Stimulated activated CD4-positive, alpha-beta T cell treated with anti-CD3 and anti-CD28 coated beads, Interleukin-4, amount 100 ng/mL, for 1 hour (primary cell): Measurements from ENCODE around the gene STN1.
"Not testable (repeated sequence)": the region's sequence is repeated elsewhere in the genome, so short reads cannot be mapped to it uniquely, and the experiment has no call there.

Source experiments
- DNase-seq: peaks from one replicate; pipeline ENCODE4 v3.0.0-alpha.2; 2020

STN1 gene

DNA sequence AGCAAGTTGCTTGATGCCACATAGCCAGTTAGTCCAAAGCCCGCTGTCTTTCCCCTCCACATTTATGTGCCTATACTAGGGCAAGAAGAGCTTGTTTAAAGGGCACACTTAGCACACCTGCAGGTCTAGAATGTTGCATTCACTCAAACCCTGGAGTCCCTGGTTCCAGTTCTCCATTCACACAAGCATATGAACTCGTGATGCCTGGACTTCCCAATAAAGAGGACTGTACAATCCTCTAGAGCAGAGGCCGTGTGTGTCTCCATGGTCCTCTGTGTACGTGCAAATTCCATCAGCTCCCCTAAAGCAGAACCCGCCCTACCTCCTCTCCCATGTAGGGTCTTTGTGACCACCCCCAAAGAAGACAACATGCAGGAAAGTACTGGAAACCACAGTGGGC is 59.6 kb downstream of the STN1 start:
- DNase-seq = no peak

DNA sequence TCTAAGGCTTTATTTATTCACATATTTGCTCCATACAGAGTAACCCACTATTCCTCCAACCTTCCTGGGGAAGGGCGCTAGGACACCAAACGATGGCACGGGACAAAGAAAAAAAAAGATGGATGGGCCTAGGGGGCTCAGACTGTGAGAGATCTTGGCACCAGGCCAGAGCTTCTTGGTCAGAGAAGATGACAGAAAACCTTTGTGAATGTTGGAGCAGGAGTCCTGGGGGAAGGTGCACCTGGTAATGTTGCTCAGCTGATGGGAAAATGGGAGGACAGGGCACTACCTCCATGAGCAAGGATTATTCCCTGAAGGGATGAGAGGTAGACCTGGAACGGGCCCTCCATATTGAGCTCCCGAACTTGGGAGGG is 61.2 kb downstream of the STN1 start:
- DNase-seq = no peak

DNA sequence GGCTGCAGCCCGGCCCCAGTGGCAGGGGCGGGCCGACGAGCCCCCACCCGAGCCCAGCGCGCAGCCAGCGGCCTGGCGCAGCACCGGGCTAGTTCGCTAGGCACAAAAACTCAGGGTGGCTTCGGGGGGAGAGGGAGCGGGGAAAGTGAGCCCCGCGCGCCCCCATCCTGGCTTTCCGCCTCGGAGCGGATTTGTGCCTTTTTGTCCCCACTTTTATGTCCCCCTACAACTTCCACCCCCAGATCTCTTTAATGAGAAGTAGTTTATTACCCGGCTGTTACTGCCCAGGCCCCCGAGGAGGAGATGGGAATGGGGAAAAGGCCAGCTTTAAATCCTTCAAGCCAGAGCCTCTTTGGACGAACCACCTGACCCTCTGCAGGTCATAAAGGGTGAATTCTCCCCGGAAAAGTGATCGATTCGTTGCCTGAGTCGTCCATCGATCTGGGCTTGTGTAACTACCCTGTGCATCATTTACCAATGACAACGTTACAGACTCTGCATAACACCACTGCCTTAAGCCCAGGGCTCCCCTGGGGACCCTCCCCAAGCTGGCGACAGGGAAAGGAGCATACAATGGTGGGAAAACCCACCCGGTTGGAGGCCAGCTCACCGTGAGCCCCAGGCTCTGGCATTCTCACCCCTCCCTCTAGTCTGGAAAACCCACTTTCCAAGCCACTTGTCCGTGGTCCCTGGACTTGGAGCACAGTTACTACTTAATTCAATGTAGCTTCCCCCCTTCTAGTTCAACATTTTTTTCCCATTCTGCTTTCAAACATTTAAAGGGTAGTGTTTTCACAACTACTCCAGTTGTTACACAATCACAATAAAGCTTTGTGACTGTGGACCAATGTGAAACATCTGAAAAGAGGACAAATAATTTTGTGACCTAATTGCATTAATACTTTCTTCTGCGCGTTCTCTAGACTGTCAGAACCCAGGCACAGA is 61.9 kb downstream of the STN1 start:
- no peak for DNase-seq

DNA sequence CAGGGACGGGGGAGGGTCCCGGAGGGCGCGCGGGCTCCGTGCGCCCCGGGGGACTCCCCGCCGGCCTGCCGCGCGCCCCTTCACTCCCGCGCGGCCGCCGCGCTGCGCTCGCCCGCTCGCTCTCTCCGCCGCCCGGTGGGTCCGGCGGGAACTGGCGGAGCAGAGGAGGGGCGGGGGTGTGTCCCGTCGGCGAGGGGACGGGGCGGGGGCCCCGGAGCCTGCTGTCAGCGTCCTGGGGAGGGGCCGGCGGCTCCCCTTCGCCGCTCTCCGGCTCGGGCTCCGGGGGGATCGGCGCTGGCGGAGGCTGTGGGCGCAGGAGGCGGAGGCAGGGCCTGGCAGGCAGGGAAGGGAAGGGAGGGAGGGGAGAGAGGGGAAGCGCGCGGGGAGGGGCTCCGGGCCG is 62.6 kb downstream of the STN1 start, which contains the start of gene SH3PXD2A:
Gene SH3PXD2A (minus strand): TSS at position 153 of the 400 bp plus-strand sequence. CDS start 310 bp downstream, outside the sequence.
- DNase-seq = peak; percentile 21

DNA sequence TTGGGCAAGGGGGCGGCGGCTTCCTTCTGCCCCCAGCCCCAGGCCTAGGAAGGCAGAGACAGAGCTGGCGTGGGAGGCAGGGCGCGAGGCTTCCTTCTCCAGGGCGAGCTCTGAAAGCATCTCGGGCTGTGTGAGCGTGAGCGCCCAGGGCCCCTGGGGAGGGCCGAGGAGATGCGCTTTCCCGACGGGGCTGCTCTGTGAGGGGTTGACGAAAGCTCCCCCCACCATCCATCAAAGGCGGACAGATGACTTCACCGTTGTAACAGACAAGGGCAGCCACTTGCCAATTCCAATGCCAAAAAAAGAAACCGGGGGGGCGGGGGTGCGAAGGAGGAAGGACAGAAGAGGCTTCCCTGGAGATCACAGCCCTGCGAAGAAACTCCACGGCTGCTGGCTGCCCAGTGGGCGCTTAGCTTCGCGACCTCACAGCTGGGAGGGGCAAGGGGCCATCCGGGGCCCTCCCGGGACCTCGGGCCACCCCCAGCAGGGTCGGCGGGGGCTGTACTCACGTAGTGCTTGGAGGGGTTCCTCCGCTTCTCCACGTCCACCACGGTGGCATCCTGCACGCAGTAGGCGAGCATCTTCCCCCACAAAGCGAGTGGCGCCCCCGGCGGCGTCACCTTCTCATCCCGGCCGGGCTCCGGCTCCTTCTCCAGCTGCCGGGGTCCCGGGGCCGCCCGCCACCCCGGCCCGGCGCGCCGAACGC is 63.1 kb downstream of the STN1 start:
- peak; percentile 14 for DNase-seq

DNA sequence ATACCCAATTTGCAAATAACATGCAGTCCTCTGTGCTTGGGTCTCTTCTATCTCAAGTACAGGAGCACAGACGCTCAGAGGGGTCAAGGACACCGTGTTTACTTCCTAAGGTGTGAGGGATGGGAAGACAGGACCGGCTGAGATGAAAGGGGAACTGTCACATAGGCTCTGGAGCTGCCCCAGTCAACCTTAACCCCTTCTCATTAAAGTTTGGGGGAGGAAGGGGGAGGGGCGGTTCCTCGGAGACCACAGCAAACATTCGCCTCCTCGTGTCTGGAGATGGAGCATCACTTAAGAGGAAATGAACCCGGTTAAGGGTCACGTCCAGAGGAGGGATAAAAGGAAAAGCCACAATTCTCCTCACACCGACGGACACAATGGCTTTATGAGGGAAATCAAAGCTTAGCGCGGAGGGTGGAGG is 63.7 kb downstream of the STN1 start:
- no peak for DNase-seq

- no peak for DNase-seq
These were observed 64.3 kb downstream of the STN1 start for GRCh38 chr10:103853428-103854264.

DNA sequence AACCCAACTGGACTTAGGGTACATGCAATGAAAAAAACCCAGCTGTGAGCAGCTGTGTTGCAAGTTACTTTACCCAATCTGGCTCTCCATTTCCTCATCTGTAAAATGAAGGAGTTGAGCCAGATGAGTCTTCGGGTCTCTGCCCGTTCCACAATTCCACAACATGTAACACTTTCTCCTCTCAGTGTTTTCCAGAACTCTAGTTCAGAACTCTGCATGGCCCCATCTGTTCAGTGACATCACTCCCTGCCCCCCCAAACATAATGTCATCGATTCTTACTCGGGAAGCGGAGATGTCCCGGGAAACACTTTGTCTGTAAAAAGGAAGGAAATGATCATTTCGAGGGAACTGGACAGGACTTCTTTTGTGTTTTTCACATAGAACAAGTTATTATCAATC is 65.1 kb downstream of the STN1 start:
- DNase-seq = no peak

DNA sequence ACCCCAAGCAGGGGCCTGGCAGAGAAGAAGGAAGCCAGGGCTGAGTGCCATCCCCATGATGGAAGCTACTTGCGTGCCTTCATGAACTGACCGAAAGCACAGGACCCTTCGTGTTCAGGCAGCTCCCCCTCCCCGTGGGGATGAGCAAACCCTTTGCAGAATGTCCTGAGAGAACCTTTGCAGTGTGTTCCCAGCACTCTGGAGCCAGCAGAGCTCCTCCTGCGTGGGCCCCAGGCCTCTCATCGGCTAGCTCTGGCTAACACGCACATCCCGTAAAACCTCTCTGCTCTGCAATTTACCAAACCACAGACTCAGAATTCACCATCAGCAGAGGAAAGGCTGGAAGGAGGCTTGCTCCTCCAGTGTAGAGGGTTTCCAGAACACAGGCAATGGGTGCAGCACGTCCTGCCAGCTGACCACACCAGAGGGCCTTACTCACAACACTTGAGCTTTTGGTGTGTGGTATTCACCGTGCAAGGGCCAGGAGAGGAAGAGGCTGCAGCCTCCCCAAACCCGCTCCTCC is 65.7 kb downstream of the STN1 start:
- no peak for DNase-seq

DNA sequence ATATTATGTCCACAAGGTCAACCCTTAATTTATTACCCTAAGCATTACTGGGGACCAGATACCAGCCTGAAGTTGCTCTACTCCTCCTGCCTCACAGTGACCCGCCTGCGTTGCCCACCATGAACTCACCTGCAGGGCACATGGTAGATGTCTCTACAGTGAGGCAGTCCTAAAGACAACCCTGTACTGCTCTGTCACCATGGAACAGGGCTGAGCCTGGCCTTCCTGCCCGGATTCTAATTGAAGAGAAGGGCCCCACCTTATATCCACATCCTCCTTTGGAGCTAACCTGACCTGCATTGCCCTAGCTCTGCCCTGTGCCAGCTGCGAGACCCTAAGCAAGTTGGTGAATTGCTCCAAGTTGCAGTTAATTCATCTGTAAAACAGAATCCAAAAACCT is 66.7 kb downstream of the STN1 start:
- DNase-seq = no peak

DNA sequence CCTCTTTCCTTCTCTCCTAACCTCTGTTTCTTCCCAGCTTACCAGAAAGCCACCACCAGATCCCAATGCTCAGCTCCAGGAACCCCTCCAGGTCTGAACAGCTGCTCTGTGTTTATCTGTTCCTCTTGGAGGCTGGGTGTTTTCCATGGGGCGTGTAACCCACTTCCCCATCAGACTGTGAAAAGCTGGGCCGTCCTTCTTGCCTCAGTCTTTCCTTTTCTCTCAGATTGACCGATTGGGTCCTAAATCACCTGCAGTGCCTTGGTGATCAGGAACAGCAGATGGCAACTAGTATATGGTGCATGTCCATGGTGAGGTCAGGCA is 67.5 kb downstream of the STN1 start:
- DNase-seq = no peak

DNA sequence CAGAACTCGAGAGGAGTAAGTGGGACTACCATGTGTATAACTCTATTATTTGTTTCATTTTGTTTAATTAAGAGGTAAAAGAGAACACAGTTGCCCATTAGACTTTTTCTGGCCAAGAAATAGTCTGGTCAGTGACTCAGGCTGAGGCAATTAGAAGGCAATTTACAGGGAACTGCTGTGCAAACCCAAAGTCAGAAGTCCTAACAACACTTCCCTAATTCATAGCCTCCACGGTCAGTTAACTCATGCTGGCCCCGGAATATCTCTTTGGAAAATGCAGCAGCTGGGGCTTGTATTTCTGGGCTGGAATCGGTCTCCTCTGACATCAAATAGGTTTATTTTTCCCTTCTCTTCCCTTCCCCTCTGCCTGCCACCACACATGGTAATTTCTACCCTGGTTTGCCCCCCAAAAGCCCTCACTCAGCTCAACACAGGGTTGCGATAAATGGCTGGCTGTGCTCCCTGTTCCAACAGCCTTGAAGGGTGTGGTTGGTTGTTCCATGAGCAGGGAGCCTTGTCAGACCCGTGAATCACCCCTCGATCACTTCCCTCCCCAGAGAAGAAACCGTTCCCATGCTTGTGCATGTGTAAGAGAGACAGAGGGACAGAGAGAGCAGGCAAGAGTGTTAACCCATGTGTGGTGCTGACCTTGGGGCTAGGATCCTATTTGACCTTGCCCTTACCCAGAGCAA is 68.0 kb downstream of the STN1 start:
- DNase-seq = no peak

DNA sequence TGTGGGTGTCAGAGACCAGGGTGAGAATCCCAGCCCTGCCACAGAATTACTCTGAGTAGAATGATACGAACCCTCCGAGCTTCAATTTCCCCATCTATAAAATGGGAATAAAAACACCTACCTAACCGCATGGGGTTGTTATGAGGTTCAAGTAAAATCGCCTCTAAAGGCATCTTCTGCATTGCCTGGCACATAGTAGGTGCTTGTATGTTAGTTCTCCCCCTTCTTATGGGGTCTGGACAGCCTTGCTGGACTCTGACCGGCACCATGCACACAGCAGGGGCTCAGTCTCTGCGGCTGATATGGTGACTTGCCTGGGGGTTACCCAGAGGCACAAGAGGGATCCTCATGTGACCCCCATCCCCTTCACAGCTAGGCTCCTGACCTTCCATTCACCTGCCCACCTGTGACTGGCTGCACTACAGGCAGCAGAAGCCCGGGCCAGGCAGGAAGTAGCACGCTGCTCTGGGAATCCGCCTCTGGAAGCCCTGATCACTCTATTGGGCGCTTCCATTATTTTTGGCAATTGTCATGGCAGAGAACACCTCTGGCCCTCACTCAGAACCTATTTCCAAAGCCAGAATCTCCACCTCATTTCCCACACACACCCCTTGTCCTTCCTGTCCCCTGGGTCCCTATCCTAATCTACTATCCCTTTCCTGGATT is 68.6 kb downstream of the STN1 start:
- no peak for DNase-seq

GRCh38 chr10:103847909-103848468 is 70.0 kb downstream of the STN1 start:
- DNase-seq = peak; percentile 16

DNA sequence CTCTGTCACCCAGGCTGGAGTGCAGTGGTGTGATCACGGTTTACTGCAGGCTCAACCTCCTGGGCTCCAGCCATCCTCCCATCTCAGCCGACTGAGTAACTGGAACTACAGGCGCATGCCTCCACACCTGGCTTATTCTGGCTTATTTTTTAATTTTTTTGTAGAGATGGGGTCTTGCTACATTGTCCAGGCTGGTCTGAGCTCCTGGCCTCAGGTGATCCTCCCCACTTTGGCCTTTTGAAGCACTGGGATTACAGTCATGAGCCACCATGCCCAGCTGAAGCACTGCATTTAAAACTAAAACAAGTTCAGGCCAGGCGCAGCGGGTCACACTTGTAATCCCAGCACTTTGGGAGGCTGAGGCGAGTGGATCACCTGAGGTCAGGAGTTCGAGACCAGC is 70.6 kb downstream of the STN1 start:
- no peak for DNase-seq

DNA sequence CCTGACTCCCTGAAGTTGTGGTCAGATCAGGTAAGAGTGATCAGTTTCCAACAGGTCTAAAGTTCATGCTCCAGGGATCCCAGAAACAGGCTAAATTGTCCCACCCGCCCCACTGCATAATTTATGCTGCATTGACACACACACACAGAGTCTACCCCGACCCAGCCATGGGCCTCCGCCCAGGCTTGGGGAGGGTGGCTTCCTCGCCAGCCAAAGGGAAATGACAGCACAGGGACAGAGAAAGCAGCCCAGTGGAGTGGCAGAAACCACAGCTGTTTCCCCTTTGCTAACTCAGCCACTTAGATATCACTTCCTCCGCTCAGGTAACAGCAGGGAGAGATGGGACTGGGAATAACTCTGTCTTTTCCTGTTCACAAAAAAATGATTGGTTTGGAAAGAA is 72.0 kb downstream of the STN1 start:
- peak; percentile 22 for DNase-seq

DNA sequence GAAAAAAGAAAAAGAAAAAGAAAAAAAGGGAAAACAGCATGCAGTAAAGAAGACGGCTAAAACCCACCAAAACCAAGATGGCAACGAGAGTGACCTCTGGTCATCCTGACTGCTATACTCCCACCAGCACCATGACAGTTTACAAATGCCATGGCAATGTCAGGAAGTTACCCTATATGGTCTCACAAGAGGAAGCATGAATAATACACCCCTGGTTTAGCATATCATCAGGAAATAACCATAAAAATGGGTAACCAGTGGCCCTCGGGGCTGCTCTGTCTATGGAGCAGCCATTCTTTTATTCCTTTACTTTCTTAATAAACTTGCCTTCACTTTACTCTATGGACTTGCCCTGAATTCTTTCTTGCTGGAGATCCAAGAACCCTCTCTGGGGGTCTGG is 72.6 kb downstream of the STN1 start:
- not testable (repeated sequence) for DNase-seq

DNA sequence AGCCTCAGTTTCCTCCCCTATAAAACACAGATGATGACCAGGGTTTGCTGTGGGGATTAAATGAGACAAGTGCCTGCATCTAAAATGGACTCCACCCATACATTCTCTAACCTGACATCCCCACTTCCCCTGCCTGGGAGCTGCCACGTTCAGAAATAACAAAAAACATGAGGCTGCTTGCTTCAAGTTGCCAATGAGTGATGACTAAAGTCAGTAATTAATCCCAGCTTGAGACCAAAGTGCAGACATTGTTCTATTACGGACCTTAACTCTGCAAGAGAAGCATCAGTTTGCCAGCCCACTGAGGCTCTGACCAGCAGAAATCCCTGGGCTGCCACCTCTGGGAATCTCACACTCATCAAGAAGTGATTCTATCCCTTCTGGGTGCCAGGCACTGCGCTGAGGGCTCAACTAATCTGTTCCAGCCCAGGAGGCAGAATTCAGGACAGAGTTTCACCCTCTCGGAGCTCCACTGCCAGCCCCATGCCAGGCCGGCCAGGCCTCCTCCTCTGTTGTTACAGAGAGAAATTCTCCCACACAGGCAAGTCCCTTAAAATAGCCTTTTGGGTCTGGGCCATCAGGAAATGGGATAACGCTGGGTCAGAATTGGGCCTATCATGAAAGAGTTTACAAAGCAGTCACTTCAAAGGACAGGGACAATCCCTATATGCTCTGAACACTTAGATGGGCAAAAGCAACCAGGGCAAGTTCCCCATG is 74.0 kb downstream of the STN1 start:
- DNase-seq = no peak

DNA sequence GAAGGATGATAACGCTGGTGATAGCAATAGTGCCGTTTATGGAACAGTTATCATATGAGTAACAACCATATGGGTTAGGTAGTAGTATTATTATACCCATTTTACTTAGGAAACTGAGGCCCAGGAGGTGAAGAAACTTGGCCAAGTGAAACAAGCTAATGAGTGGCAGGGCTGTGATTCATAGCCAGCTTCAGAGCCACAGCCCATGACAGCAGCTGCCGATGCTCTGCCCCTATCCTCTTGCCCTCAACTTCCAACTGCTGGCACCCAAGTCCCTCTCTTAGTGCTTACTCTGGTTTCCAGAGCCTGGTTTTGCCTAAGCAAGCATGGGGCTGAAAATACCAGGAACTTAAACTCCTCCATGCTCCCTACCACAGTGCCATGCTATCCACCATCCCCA is 74.9 kb downstream of the STN1 start:
- no peak for DNase-seq

GRCh38 chr10:103842605-103843004 is 75.4 kb downstream of the STN1 start:
- DNase-seq = no peak

- DNase-seq = no peak
These were observed 76.5 kb downstream of the STN1 start for GRCh38 chr10:103841519-103841918.
